GM21576 (cell line): Measurements from ENCODE around the gene KCNT2.
"Not testable (repeated sequence)": the region's sequence is repeated elsewhere in the genome, so short reads cannot be mapped to it uniquely, and the experiment has no call there.

Experiments used
- ATAC-seq: cut with Tn5 transposase; IDR thresholded peaks from one replicate; pipeline ENCODE4 v1.9.1; 2021; ENCODE audit warnings: mild to moderate bottlenecking, moderate library complexity; ENCODE audit not compliant: unreplicated experiment

The KCNT2 gene

GRCh38 chr1:196344453-196344852 lies 263.8 kb downstream of the KCNT2 start:
- ATAC-seq, result no peak

GRCh38 chr1:196324345-196324744 lies 283.9 kb downstream of the KCNT2 start:
- no peak for ATAC-seq

GRCh38 chr1:196323869-196324268 lies 284.4 kb downstream of the KCNT2 start:
- ATAC-seq, result no peak

- no peak for ATAC-seq
Measured at GRCh38 chr1:196319301-196319700, 288.9 kb downstream of the KCNT2 start.

GRCh38 chr1:196317535-196318522 lies 290.4 kb downstream of the KCNT2 start:
- ATAC-seq, result no peak

GRCh38 chr1:196312739-196313138 lies 295.5 kb downstream of the KCNT2 start:
- ATAC-seq, result no peak

GRCh38 chr1:196309386-196309785 lies 298.9 kb downstream of the KCNT2 start:
- ATAC-seq, result peak; percentile 51

GRCh38 chr1:196308176-196308575 lies 300.1 kb downstream of the KCNT2 start:
- no peak for ATAC-seq

GRCh38 chr1:196306421-196306820 lies 301.8 kb downstream of the KCNT2 start:
- ATAC-seq, result no peak

- no peak for ATAC-seq
Measured at GRCh38 chr1:196305216-196305615, 303.0 kb downstream of the KCNT2 start.

- ATAC-seq, result no peak
Measured at GRCh38 chr1:196302981-196303380, 305.3 kb downstream of the KCNT2 start.

- no peak for ATAC-seq
Measured at GRCh38 chr1:196302420-196302819, 305.8 kb downstream of the KCNT2 start.

- no peak for ATAC-seq
Measured at GRCh38 chr1:196295766-196296165, 312.5 kb downstream of the KCNT2 start.

- ATAC-seq, result no peak
Measured at GRCh38 chr1:196278816-196279215, 329.4 kb downstream of the KCNT2 start.

- no peak for ATAC-seq
Measured at GRCh38 chr1:196277860-196278259, 330.4 kb downstream of the KCNT2 start.

GRCh38 chr1:196271212-196271947 lies 336.9 kb downstream of the KCNT2 start:
- ATAC-seq, result no peak

- not testable (repeated sequence) for ATAC-seq
Measured at GRCh38 chr1:196263086-196263485, 345.2 kb downstream of the KCNT2 start.

GRCh38 chr1:196260270-196260669 lies 348.0 kb downstream of the KCNT2 start:
- no peak for ATAC-seq

- ATAC-seq, result no peak
Measured at GRCh38 chr1:196259316-196259715, 348.9 kb downstream of the KCNT2 start.

- no peak for ATAC-seq
Measured at GRCh38 chr1:196255762-196256161, 352.5 kb downstream of the KCNT2 start.

- ATAC-seq, result no peak
Measured at GRCh38 chr1:196229546-196229945, 378.7 kb downstream of the KCNT2 start.

- ATAC-seq, result no peak
Measured at GRCh38 chr1:196214866-196215265, 393.4 kb downstream of the KCNT2 start.
